Hematopoietic multipotent progenitor cell treated with erythropoietin and hydrocortisone succinate and interleukin-3 and kit ligand, for 8 days (in vitro differentiated cells): ENCODE results near the gene COL4A2.

Source experiments
- DNase-seq: peaks from one replicate; pipeline ENCODE4 v3.0.0-alpha.2; 2015

Gene COL4A2

DNA sequence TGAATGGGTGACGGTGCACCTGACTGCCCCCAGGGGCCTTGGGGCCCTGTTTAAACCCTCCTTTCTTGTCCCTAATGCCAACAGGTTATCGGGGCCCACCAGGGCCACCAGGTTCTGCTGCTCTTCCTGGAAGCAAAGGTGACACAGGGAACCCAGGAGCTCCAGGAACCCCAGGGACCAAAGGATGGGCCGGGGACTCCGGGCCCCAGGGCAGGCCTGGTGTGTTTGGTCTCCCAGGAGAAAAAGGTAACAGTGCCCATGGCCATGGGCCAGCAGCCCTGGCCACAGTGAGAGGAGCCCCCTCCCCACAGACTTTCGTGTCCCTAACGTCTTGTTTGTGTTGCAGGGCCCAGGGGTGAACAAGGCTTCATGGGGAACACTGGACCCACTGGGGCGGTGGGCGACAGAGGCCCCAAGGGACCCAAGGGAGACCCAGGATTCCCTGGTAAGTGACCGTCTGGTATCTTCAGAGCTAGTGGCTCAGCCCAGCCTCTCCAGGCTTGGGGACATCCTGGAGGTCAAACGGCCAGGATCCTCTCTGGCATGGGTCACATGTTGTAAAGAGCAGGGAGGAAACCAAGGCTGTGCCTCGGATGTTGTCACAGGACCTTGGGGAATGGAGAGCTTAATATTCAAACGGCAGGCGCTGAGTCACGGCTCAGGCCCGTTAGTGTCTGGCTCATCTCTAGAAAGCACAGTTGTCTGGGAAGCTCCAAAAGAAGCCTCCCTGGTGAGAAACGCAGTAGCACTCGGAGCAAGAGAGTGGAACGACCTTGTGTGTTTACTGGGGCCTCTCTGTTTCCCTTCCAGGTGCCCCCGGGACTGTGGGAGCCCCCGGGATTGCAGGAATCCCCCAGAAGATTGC, 196.2 kb downstream of the COL4A2 start:
- no peak for DNase-seq

- no peak for DNase-seq
Measured at GRCh38 chr13:110503979-110504499, 197.0 kb downstream of the COL4A2 start.

DNA sequence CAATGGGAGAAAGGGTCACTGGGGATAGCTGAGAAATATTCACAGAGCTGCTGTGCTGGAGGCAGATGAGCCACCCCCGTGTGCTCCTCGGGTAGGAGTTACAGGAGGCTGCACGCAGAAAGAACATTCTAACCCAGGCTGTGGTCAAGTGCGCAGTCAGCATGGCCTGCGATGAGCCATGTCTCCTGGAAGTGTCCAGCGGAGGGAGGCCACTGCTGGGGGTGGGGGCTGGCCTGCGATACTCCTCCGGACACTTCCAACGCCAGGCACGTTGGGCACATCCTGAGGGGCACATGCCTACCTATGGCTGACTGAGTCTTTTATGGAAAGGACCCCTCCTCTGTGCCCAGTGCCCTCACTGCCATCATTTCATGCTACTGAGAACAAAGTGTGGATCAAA, 198.5 kb downstream of the COL4A2 start:
- no peak for DNase-seq

- DNase-seq = no peak
Measured at GRCh38 chr13:110506396-110506795, 199.3 kb downstream of the COL4A2 start.

- peak; percentile 79 for DNase-seq
Measured at GRCh38 chr13:110506859-110507566, 199.9 kb downstream of the COL4A2 start.

DNA sequence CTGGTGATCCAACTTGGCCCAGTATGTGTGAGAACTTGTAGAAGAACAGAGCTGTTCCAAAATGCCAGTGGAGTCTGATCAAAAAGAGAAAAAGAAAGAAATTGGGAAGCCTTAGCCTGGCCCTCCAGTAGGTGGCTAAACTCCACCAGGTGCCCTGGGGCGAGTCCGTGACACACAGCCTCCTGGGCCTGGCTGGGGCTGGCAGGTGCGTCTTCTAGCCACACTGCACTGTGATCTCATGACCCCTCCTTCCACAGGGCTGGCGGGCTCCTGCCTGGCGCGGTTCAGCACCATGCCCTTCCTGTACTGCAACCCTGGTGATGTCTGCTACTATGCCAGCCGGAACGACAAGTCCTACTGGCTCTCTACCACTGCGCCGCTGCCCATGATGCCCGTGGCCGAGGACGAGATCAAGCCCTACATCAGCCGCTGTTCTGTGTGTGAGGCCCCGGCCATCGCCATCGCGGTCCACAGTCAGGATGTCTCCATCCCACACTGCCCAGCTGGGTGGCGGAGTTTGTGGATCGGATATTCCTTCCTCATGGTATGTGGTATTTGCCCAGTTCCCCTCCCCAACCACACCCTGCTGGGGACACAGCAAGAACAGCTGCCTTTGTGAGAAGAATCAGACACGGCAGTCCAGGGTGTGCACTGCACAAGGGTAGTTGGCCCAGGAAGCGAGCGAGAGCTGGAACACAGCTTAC, 200.7 kb downstream of the COL4A2 start:
- DNase-seq = no peak

GRCh38 chr13:110509478-110509926, 202.4 kb downstream of the COL4A2 start:
- DNase-seq = peak; percentile 10

GRCh38 chr13:110509971-110510786, 203.1 kb downstream of the COL4A2 start:
- DNase-seq = peak; percentile 52

GRCh38 chr13:110511509-110512181, 204.6 kb downstream of the COL4A2 start:
- no peak for DNase-seq

DNA sequence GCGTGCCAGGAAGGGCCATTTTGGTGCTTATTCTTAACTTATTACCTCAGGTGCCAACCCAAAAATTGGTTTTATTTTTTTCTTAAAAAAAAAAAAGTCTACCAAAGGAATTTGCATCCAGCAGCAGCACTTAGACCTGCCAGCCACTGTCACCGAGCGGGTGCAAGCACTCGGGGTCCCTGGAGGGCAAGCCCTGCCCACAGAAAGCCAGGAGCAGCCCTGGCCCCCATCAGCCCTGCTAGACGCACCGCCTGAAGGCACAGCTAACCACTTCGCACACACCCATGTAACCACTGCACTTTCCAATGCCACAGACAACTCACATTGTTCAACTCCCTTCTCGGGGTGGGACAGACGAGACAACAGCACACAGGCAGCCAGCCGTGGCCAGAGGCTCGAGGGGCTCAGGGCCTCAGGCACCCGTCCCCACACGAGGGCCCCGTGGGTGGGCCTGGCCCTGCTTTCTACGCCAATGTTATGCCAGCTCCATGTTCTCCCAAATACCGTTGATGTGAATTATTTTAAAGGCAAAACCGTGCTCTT, 205.2 kb downstream of the COL4A2 start:
- DNase-seq = no peak

DNA sequence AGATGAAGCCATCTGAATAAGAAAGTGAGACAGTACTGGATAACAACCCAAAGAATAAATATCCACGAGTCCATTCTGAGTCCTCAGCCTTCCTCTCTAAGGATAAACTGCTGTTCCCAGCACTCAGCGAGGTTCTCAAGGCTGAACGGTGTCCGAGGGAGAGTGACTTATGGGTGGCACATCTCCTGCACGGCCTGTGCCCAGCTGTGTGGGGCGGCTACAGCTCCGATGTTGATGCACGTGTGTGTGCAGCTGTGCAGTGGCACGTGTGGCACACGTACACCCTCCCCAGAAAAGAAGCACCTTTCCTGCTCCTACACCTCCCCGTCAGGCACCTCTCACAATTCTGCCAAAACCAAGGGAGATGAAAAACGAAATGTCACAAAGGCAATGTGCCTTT, 209.4 kb downstream of the COL4A2 start:
- no peak for DNase-seq

- no peak for DNase-seq
Measured at GRCh38 chr13:110517505-110518225, 210.6 kb downstream of the COL4A2 start.

- no peak for DNase-seq
Measured at GRCh38 chr13:110518226-110518525, 211.1 kb downstream of the COL4A2 start.

DNA sequence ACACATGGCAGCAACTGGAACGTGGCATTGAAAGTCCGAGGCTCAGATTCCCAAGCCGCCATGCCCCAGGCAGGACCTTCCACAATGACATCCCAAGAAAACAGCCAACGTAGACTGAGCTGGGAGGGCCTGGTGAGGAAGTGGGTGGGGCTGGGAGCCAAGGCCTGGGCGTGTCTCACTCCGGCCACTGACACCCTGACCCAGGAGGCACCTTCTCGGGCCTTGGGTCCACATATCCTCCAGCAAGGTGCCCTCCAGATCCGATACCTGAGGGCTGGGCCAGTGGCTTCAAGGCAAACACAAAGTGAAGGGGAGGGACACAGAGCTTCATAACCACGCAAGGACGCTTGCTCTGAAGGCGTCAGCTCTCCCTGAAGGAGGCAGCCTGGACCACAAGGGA, 211.5 kb downstream of the COL4A2 start:
- DNase-seq = no peak

DNA sequence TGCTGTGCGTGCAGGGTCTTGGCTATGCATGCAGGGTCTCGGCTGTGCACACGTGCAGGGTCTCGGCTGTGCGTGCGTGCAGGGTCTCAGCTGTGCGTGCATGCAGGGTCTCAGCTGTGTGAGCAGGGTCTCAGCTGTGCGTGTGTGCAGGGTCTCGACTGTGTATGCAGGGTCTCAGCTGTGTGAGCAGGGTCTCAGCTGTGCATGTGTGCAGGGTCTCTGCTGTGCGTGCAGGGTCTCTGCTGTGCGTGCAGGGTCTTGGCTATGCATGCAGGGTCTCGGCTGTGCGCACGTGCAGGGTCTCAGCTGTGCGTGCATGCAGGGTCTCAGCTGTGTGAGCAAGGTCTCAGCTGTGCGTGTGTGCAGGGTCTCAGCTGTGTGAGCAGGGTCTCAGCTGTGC, 212.0 kb downstream of the COL4A2 start:
- no peak for DNase-seq

DNA sequence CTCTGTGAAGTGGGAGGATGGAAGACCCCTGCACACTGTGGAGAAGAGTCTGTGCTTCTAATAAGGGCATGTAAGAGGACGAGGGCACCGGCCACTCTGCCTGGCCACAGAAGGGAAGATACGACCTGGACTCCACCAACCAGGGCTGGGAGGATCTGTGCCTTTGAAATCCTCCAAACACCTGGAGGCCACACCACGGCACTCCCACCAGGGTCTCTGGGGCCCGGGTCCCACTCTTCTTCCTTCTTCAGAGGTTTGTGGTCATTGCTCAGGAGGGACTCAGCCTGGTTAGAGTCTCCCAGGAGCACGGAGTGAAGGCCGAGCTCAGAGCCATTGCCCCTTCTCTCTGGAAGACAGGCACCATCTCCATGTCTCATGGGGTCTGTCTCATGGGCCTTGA, 212.4 kb downstream of the COL4A2 start:
- no peak for DNase-seq

DNA sequence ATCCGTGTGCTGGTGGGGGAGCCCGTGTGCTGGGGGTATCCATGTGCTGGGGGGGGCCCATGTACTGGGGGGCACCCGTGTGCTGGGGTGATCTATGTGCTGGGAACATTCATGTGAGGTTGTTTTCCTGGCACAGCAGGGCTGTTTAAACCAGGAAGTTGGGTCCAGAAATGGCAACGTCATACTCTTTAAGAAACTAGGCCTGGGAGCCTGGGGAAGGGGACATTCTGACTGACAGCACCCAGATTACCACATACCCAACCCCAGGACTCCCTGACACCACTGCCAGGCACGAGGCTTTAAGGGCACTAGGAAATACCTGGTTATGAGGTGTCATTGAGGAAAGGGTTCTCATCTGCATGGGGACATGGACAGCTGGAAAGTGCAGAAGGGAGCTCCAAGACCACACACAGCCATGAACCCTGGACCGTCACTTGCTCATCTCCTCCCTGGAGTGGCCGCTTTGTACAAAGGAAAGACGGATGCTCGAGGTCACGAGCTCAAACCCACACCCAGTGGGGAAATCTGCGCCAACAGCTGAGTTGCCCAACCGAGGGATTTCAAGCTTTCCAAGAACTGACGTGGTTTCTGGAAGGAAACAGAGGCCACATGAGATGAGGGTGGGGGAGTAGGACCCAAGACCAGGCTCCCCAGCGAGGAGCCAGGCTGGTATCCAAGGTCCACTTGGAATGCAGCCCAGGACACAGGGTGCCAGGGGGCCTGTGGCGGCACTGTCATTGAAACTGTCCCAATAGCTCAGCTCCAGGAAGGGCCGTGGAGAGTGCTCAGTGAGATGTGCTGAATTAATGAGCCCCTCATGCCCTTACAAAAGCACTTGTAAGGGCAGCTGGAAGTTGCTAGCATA, 213.6 kb downstream of the COL4A2 start:
- DNase-seq = peak; percentile 12

DNA sequence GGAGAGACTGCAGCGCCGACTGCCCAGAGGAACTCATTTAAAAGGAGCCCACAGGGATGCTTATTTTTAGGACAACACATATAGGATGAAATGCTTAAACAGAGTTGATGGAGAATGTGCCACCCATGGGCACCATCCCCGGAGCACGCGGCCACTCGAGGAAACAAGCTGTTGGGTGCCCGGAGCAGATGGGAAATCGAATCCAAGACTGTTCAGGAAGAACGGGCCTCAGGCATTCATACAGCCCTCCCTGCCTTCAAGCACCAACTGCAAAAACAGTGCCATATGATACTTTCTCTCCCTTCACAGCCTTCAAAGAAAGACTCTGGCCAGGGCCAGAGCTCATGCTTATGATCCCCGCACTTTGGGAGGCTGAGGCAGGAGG, 214.2 kb downstream of the COL4A2 start:
- no peak for DNase-seq

DNA sequence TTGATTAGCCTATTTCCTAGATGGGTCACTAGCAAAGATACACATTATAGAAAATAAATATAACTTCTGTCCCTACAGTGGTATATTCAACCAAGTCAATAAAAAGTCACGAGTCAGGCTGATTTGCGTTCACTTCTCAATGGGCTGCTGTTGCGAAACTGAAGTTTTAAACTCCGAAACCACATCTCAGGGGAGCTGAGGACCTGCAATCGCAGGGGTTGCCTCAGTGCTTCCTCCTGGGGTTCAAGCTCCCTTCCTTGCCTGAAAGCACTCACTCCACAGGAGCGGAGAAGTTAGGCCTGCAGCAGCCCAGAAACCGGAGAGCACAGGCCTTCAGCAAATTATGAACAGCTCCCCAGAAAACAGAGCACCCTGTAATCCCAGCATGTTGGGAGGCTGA, 214.9 kb downstream of the COL4A2 start:
- DNase-seq = no peak

DNA sequence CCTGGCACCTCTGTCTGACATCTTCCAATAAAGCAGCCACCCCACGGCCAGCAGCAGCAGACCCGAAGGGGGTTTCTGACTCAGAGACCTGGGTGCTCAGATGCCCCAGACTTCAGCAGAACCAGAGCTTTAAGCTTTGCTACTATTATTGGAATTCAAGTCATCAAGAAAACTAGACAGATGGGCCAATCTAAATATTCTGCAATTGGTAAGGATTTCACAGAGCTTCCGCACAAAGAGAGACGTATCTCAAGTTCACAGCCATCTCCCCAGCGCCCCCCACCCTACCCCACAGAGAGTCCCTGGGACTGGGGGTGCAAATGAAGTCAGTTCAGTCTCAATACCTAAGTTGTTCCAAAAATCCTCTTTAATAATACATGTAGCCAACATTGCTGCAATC, 215.6 kb downstream of the COL4A2 start:
- DNase-seq = no peak
